Neural cell (in vitro differentiated cells): Measurements from ENCODE around the gene LATS2. TPM values are rescaled to one million over a fixed set of nuclear protein-coding genes. Genes with fewer than 3 reads are reported as not detected.

ENCODE experiments used
- H2AFZ ChIP-seq: fragments of 200-600, 300-800 bp; sonication (generic), shearing (Covaris generic); 2 replicates; pipeline ENCODE4 v1.6.0; 2014; ENCODE audit warnings: low read depth, mild to moderate bottlenecking, antibody characterized with exemption, low read length, moderate library complexity
- H3F3A ChIP-seq: fragments of 200-600 bp; shearing (Covaris generic); 2 replicates; pipeline ENCODE4 v1.6.1; 2016; ENCODE audit warnings: mild to moderate bottlenecking, moderate library complexity, mixed read lengths, antibody characterized with exemption, low read length; ENCODE audit not compliant: insufficient read depth, poor library complexity, severe bottlenecking
- H3K27ac ChIP-seq: fragments of 200-600, 300-800 bp; sonication (generic), shearing (Covaris generic); 2 replicates; pipeline ENCODE4 v1.5.1; 2014; ENCODE audit warnings: mild to moderate bottlenecking, low read length, moderate library complexity
- H3K27me3 ChIP-seq: fragments of 300-800, 200-600 bp; sonication (generic), shearing (Covaris generic); 2 replicates; pipeline ENCODE4 v1.6.0; 2014; ENCODE audit warnings: mild to moderate bottlenecking, low read depth, low read length, moderate library complexity; ENCODE audit not compliant: insufficient read depth
- H3K36me3 ChIP-seq: fragments of 300-800, 200-600 bp; sonication (generic), shearing (Covaris generic); 2 replicates; pipeline ENCODE4 v1.5.1; 2014; ENCODE audit warnings: mild to moderate bottlenecking, antibody characterized with exemption, low read length, moderate library complexity; ENCODE audit not compliant: insufficient read depth
- H3K4me2 ChIP-seq: fragments of 300-800, 200-600 bp; sonication (generic), shearing (Covaris generic); 2 replicates; pipeline ENCODE4 v1.6.0; 2014; ENCODE audit warnings: mild to moderate bottlenecking, low read length
- H3K4me3 ChIP-seq: fragments of 300-800, 200-600 bp; sonication (generic), shearing (Covaris generic); 2 replicates; pipeline ENCODE4 v1.5.1; 2014; ENCODE audit warnings: mild to moderate bottlenecking, low read length, moderate library complexity
- H3K79me2 ChIP-seq: fragments of 200-600 bp; shearing (Covaris generic); replicated peaks from 2 replicates; pipeline ENCODE4 v1.6.0; 2014; ENCODE audit warnings: mild to moderate bottlenecking, low read length, moderate library complexity; ENCODE audit not compliant: insufficient read depth
- H3K9ac ChIP-seq: fragments of 300-800, 200-600 bp; sonication (generic), shearing (Covaris generic); 2 replicates; pipeline ENCODE4 v1.6.1; 2016; ENCODE audit warnings: mild to moderate bottlenecking, low read length, mixed read lengths
- H3K9me2 ChIP-seq: fragments of 200-600 bp; shearing (Covaris generic); 2 replicates; pipeline ENCODE4 v1.6.1; 2016; ENCODE audit warnings: mild to moderate bottlenecking, low read length, mixed read lengths; ENCODE audit not compliant: insufficient read depth
- H3K9me3 ChIP-seq: fragments of 200-600, 300-800 bp; sonication (generic), shearing (Covaris generic); 2 replicates; pipeline ENCODE4 v1.6.1; 2016; ENCODE audit warnings: mild to moderate bottlenecking, mixed run types, low read length, moderate library complexity, mixed read lengths
- H4K20me1 ChIP-seq: fragments of 200-600 bp; shearing (Covaris generic); 2 replicates; pipeline ENCODE4 v1.6.1; 2016; ENCODE audit warnings: mild to moderate bottlenecking, mixed run types; ENCODE audit not compliant: insufficient read depth
- EP300 ChIP-seq: fragments of 450-650 bp; conservative IDR thresholded peaks from 2 replicates; pipeline ENCODE4 v1.6.1; 2014; ENCODE audit warnings: antibody characterized with exemption, mild to moderate bottlenecking, moderate library complexity; ENCODE audit not compliant: poor library complexity, severe bottlenecking
- EZH2 ChIP-seq: fragments of 200-600, 300-800 bp; shearing (Covaris generic), sonication (generic); IDR thresholded peaks from 2 replicates; pipeline ENCODE4 v1.6.1; 2014; ENCODE audit warnings: antibody characterized with exemption, low read length, borderline replicate concordance, mild to moderate bottlenecking; ENCODE audit not compliant: insufficient read depth, poor library complexity, severe bottlenecking
- MXI1 ChIP-seq: fragments of 450-650 bp; conservative IDR thresholded peaks from 2 replicates; pipeline ENCODE4 v1.6.1; 2014; ENCODE audit warnings: antibody characterized with exemption, mild to moderate bottlenecking; ENCODE audit not compliant: poor library complexity, severe bottlenecking
- POLR2AphosphoS5 ChIP-seq: IDR thresholded peaks from 2 replicates; pipeline ENCODE4 v1.6.1; 2012
- RAD21 ChIP-seq: fragments of 450-650 bp; conservative IDR thresholded peaks from 2 replicates; pipeline ENCODE4 v1.6.1; 2014; ENCODE audit warnings: antibody characterized with exemption, mild to moderate bottlenecking, moderate library complexity
- SMC3 ChIP-seq: fragments of 450-650 bp; conservative IDR thresholded peaks from 2 replicates; pipeline ENCODE4 v1.6.1; 2014; ENCODE audit warnings: antibody characterized with exemption, mild to moderate bottlenecking, moderate library complexity; ENCODE audit not compliant: poor library complexity
- TAF1 ChIP-seq: IDR thresholded peaks from 2 replicates; pipeline ENCODE4 v1.6.1; 2012; ENCODE audit warnings: low read depth
- polyA plus RNA-seq: library from polyadenylated mRNA; depleted of rRNA; stranded (reverse); fragments of >200 nt; gene quantifications from 2 replicates; pipeline ENCODE4 v1.2.3, GENCODE V29; 2014
- TF ChIP-seq, protein P1 (sequence below): fragments of 450-650 bp; IDR thresholded peaks from 2 replicates; pipeline ENCODE4 v1.5.1; 2014; ENCODE audit warnings: antibody characterized with exemption, mild to moderate bottlenecking, moderate library complexity; ENCODE audit not compliant: poor library complexity, severe bottlenecking
- TF ChIP-seq, protein P2 (sequence below): IDR thresholded peaks from 2 replicates; pipeline ENCODE4 v1.6.1; 2012; ENCODE audit warnings: borderline replicate concordance

LATS2 gene
- polyA plus RNA-seq, 1 donor from 2014 or later, result 2.6 TPM

DNA sequence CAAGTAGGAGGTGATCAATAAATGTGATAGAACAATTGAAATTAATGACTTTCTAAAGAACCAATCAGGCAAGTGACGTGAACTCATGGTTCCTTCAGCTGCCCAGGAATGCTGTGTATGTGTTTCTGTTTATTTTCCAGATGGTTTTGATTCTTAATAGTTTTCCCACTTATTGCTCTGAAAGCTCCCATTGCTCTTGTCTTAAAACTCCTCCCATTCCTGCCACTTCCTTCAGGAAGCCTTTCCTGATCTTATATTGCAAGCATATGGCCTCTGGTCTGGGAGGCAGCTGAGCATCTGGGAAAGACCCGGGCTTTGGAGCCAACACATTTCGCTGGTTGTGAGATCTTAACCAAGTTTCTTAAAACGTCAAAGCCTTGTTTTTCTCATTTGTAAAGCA, 17.1 kb upstream of the LATS2 start:
- Histone ChIP-seq H3K4me2 (no peak overlapping the region), H3K27ac (no peak overlapping the region), H3K27me3 (peaks cover 8% of the 10 kb centered on the region), H3F3A (no peaks in the 10 kb centered on the region), H4K20me1 (no peaks in the 10 kb centered on the region), H3K4me3 (no peak overlapping the region), H3K9me2 (no peaks in the 10 kb centered on the region), H2AFZ (no peak overlapping the region), H3K9me3 (no peaks in the 10 kb centered on the region), H3K79me2 (no peaks in the 10 kb centered on the region), H3K36me3 (no peaks in the 10 kb centered on the region), H3K9ac (no peak overlapping the region)
- TF ChIP-seq, protein P1, sequence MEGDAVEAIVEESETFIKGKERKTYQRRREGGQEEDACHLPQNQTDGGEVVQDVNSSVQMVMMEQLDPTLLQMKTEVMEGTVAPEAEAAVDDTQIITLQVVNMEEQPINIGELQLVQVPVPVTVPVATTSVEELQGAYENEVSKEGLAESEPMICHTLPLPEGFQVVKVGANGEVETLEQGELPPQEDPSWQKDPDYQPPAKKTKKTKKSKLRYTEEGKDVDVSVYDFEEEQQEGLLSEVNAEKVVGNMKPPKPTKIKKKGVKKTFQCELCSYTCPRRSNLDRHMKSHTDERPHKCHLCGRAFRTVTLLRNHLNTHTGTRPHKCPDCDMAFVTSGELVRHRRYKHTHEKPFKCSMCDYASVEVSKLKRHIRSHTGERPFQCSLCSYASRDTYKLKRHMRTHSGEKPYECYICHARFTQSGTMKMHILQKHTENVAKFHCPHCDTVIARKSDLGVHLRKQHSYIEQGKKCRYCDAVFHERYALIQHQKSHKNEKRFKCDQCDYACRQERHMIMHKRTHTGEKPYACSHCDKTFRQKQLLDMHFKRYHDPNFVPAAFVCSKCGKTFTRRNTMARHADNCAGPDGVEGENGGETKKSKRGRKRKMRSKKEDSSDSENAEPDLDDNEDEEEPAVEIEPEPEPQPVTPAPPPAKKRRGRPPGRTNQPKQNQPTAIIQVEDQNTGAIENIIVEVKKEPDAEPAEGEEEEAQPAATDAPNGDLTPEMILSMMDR, result no peak
- TF ChIP-seq, protein P2, sequence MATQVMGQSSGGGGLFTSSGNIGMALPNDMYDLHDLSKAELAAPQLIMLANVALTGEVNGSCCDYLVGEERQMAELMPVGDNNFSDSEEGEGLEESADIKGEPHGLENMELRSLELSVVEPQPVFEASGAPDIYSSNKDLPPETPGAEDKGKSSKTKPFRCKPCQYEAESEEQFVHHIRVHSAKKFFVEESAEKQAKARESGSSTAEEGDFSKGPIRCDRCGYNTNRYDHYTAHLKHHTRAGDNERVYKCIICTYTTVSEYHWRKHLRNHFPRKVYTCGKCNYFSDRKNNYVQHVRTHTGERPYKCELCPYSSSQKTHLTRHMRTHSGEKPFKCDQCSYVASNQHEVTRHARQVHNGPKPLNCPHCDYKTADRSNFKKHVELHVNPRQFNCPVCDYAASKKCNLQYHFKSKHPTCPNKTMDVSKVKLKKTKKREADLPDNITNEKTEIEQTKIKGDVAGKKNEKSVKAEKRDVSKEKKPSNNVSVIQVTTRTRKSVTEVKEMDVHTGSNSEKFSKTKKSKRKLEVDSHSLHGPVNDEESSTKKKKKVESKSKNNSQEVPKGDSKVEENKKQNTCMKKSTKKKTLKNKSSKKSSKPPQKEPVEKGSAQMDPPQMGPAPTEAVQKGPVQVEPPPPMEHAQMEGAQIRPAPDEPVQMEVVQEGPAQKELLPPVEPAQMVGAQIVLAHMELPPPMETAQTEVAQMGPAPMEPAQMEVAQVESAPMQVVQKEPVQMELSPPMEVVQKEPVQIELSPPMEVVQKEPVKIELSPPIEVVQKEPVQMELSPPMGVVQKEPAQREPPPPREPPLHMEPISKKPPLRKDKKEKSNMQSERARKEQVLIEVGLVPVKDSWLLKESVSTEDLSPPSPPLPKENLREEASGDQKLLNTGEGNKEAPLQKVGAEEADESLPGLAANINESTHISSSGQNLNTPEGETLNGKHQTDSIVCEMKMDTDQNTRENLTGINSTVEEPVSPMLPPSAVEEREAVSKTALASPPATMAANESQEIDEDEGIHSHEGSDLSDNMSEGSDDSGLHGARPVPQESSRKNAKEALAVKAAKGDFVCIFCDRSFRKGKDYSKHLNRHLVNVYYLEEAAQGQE, result no peak
- TF ChIP-seq TAF1, result no peak
- TF ChIP-seq EP300, result no peak
- TF ChIP-seq EZH2, result no peak
- TF ChIP-seq POLR2AphosphoS5, result no peak
- no peak for TF ChIP-seq RAD21
- no peak for TF ChIP-seq SMC3
- no peak for TF ChIP-seq MXI1

DNA sequence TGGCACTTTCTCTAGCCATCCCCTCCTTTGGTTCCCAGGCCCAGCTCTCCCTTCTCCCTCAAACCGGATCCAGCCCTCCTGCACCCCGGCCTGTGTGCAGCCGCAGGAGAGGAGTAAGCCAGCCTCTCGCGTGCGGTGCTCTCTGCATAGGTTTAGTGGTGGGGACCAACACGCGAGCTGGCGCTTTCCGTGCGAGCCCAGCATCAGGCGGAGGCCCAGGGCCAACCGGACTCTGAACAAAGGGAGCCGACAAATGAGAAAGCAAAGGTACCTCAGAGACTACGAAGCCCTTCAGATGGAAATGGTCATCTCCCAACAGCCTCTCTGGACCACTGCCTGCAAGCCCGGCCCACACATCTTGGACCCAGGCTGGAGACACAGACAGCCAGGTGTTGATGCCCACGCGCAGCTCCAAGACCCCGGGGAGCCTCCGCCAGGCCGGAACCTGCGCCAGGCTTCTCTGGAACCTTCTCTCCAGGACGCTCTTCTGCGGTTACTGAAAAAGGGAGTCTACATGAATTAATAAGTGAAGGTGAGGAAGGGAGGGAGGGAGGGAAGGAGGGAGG, 16.5 kb upstream of the LATS2 start:
- H3K4me3 ChIP-seq, result no peak overlapping the region
- no peaks in the 10 kb centered on the region for H3K36me3 ChIP-seq
- no peak overlapping the region for H3K4me2 ChIP-seq
- H3K79me2 ChIP-seq, result no peaks in the 10 kb centered on the region
- H3K9me2 ChIP-seq, result no peaks in the 10 kb centered on the region
- no peaks in the 10 kb centered on the region for H4K20me1 ChIP-seq
- TF ChIP-seq SMC3 (no peak), EZH2 (no peak), RAD21 (no peak), MXI1 (no peak), EP300 (no peak), TAF1 (no peak)
- TF ChIP-seq, protein P2, result no peak
- TF ChIP-seq, protein P1, result no peak
- H3K27ac ChIP-seq, result no peak overlapping the region
- peaks cover 8% of the 10 kb centered on the region for H3K27me3 ChIP-seq
- H3K9me3 ChIP-seq, result no peaks in the 10 kb centered on the region
- H3F3A ChIP-seq, result no peaks in the 10 kb centered on the region
- H2AFZ ChIP-seq, result no peak overlapping the region
- H3K9ac ChIP-seq, result no peak overlapping the region
